Islet precursor cell (in vitro differentiated cells): ENCODE measurements around the gene FAM53B.

Source experiments
- DNase-seq: peaks from one replicate; pipeline ENCODE4 v3.0.0-alpha.2; 2018

Gene FAM53B

GRCh38 chr10:124694481-124695220 is 49.5 kb downstream of the FAM53B start:
- DNase-seq: no peak

GRCh38 chr10:124693801-124694416 is 50.3 kb downstream of the FAM53B start:
- DNase-seq: no peak

DNA sequence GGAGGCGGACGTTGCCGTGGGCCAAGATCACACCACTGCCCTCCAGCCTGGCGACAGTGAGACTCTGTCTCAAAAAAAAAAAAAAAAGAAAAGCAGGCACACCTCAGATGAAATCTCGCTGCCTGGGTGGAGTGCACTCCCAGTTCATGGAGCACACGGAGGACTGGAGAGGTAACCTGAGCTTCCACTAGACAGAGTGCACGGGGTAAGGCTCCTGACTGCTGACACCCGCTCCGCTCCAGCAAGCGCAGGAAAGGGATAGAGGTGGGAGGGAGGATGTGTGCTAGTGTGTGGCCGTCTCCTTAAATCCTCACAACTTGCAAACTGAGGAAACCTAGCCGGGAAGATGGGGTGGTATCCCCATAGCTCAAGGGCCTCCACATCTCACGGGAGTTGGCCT is 50.8 kb downstream of the FAM53B start:
- no peak for DNase-seq

GRCh38 chr10:124692100-124692446 is 52.1 kb downstream of the FAM53B start:
- DNase-seq: no peak

GRCh38 chr10:124691421-124692099 is 52.6 kb downstream of the FAM53B start:
- DNase-seq: no peak

- no peak for DNase-seq
Observed at GRCh38 chr10:124691002-124691401, 53.2 kb downstream of the FAM53B start.

GRCh38 chr10:124689911-124690498 is 54.2 kb downstream of the FAM53B start:
- DNase-seq: no peak

- no peak for DNase-seq
Observed at GRCh38 chr10:124688889-124689670, 55.1 kb downstream of the FAM53B start.

GRCh38 chr10:124688386-124688785 is 55.8 kb downstream of the FAM53B start:
- DNase-seq: no peak

GRCh38 chr10:124686707-124687376 is 57.3 kb downstream of the FAM53B start:
- DNase-seq: no peak

GRCh38 chr10:124685261-124685660 is 58.9 kb downstream of the FAM53B start:
- DNase-seq: no peak

GRCh38 chr10:124683814-124684213 is 60.4 kb downstream of the FAM53B start:
- no peak for DNase-seq

GRCh38 chr10:124681626-124682552 is 62.3 kb downstream of the FAM53B start:
- DNase-seq: no peak

- no peak for DNase-seq
Observed at GRCh38 chr10:124681091-124681490, 63.1 kb downstream of the FAM53B start.

DNA sequence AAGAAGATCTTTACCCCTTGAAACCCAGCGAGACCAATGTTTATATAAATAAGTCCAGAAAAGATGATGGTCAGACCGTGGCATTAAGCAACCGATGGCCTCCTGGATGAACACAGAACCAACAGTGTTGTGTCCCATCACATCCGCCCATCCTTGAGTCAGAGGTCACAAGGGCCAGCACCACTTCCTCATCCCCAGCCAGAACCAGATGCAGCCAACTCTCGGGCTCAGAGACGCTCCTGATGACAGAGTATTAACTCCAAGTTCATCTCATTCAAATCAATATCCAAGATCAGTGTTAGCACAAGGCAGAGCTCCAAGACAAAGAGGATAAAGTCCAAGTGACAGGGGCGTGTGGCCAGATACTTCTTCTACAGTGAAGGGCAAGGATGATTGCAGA is 63.5 kb downstream of the FAM53B start:
- DNase-seq: no peak

GRCh38 chr10:124679401-124679800 is 64.8 kb downstream of the FAM53B start:
- no peak for DNase-seq

DNA sequence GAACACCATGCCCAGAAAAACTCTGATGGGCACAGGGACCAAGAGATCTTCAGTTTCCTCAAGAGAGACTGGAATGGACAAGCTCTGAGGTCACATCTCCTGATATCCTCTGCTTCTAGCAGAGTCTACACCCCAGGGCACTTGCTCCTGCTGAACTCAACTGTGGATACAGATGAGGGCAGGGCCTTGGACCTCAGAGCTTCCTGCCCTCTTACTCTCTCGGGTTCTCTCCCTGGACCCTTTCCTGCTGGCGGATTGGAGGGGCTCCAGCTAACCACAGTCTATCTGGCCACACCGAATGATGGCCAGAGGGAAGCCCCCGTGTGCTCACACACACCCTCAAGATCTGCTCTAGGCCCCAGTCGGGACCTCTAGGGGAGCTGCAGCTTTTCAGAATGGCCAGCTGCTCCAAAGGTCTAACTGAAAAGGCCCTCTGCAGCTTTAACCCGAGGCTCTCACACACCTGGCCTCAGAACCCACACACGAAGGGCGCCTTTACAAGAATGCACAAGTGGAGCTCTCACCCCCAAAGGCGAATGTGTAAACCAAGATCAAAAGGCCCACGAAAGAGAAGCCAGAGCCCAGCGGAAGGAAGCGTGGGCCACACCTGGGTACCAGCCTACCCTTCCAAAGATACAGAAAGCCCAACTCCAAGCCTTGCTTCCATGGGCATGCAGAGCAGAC is 65.5 kb downstream of the FAM53B start:
- DNase-seq: no peak

DNA sequence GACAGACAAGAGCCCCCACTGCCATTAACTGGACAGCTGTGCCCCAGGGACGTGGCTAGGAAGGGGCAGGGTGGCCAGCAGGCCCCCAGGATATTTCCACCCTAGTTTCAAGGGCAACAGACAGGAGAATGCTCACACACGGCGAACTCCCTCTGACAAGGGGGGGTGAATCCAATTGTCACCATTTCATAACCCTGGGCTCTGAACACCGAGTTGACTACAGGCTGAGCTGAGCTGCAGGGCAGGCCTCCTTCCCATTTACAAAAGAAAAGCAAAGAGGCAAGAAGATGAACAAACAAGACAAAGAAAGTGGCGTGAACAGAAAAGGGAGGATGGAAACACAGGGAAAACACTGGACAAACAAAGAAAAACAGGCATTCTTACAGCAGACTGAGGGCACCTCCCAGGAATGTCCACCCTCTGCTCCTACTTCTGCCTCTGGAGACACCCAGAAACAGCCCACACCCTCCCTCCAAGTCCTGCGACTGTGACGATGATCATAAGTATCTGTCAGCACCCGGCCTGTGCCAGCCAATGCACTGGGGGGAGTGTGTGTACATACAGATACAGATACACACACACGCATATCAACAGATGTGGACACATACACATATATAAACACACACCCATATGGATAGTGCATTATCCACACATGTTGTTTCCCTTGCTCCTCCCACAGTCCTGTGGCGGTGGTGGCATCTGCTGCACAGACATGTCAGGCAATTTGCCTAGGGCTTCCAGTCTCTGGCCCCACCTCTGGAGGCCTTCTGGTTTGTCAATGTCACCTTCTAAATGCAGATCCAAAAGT is 66.2 kb downstream of the FAM53B start:
- DNase-seq: no peak

GRCh38 chr10:124677293-124677699 is 66.9 kb downstream of the FAM53B start:
- DNase-seq: no peak
